HEK293T (cell line): ENCODE results near the gene PEX5.

ENCODE experiments used
- CTCF ChIA-PET: fragments of 350-600 bp; formaldehyde crosslinking; extraction: SDS; loops from one replicate; lab custom pipeline; 2021; ENCODE audit warnings: antibody characterized with exemption, inconsistent platforms; lab: Yijun Ruan, JAX
- POLR2A ChIA-PET: fragments of 350-600 bp; formaldehyde crosslinking; extraction: SDS; loops from one replicate; lab custom pipeline; 2020; ENCODE audit warnings: antibody characterized with exemption, inconsistent platforms; lab: Yijun Ruan, JAX
- DNase-seq: peaks from one replicate; pipeline ENCODE4 v3.0.0; 2012; ENCODE audit warnings: mixed read lengths; ENCODE audit errors: extremely low spot score
- ARNT ChIP-seq: fragments of 450-650 bp; IDR thresholded peaks from 2 replicates; pipeline ENCODE4 v1.6.1; 2017; ENCODE audit warnings: mild to moderate bottlenecking
- BHLHE40 ChIP-seq: fragments of 450-650 bp; IDR thresholded peaks from 2 replicates; pipeline ENCODE4 v1.6.1; 2016; ENCODE audit warnings: mild to moderate bottlenecking, moderate library complexity, borderline replicate concordance
- CTBP1 ChIP-seq: fragments of 450-650 bp; IDR thresholded peaks from 2 replicates; pipeline ENCODE4 v1.6.1; 2016; ENCODE audit warnings: borderline replicate concordance
- ELF4 ChIP-seq: fragments of 450-650 bp; IDR thresholded peaks from 2 replicates; pipeline ENCODE4 v1.6.1; 2017; ENCODE audit warnings: antibody characterized with exemption
- FOXA1 ChIP-seq: fragments of 450-650 bp; IDR thresholded peaks from 2 replicates; pipeline ENCODE4 v1.6.1; 2016; ENCODE audit warnings: mild to moderate bottlenecking
- FOXK2 ChIP-seq: fragments of 450-650 bp; IDR thresholded peaks from 2 replicates; pipeline ENCODE4 v1.6.1; 2016; ENCODE audit warnings: mild to moderate bottlenecking
- FOXM1 ChIP-seq: fragments of 450-650 bp; IDR thresholded peaks from 2 replicates; pipeline ENCODE4 v1.6.1; 2017; ENCODE audit warnings: mild to moderate bottlenecking, borderline replicate concordance
- HDGF ChIP-seq: fragments of 450-650 bp; IDR thresholded peaks from 2 replicates; pipeline ENCODE4 v1.6.1; 2017; ENCODE audit warnings: antibody characterized with exemption, borderline replicate concordance
- L3MBTL2 ChIP-seq: fragments of 450-650 bp; conservative IDR thresholded peaks from 2 replicates; pipeline ENCODE4 v1.6.1; 2016; ENCODE audit warnings: mild to moderate bottlenecking
- LEF1 ChIP-seq: fragments of 450-650 bp; IDR thresholded peaks from 2 replicates; pipeline ENCODE4 v1.6.1; 2017; ENCODE audit warnings: mild to moderate bottlenecking, borderline replicate concordance
- NFRKB ChIP-seq: fragments of 450-650 bp; IDR thresholded peaks from 2 replicates; pipeline ENCODE4 v1.6.1; 2016; ENCODE audit warnings: mild to moderate bottlenecking, moderate library complexity
- PKNOX1 ChIP-seq: fragments of 450-650 bp; IDR thresholded peaks from 2 replicates; pipeline ENCODE4 v1.6.1; 2016
- SP1 ChIP-seq: fragments of 450-650 bp; IDR thresholded peaks from 2 replicates; pipeline ENCODE4 v1.6.1; 2017
- SUZ12 ChIP-seq: fragments of 450-650 bp; IDR thresholded peaks from 2 replicates; pipeline ENCODE4 v1.6.1; 2016; ENCODE audit warnings: mild to moderate bottlenecking
- TARDBP ChIP-seq: fragments of 450-650 bp; IDR thresholded peaks from 2 replicates; pipeline ENCODE4 v1.6.1; 2016
- ZNF384 ChIP-seq: fragments of 450-650 bp; IDR thresholded peaks from 2 replicates; pipeline ENCODE4 v1.6.1; 2016

Gene PEX5

GRCh38 chr12:7144414-7145120, 44.9 kb upstream of the PEX5 start:
- ChIA-PET CTCF (interaction anchor here (0.5 to 1.9 kb wide), 11 partner anchors 9 to 1001 kb away, joined by 3 to 12 read pairs (median 4); no protein-coding TSS in a partner anchor), POLR2A (interaction anchor here (2.0 kb wide), 1 partner anchor 201 kb away, joined by 8 read pairs; the partner anchor contains the start of genes C12orf57 and RNU7-1)
- TF ChIP-seq FOXA1 (no peak), BHLHE40 (no peak), NFRKB (no peak)
- DNase-seq: peak; percentile 48

GRCh38 chr12:7145671-7146070, 43.8 kb upstream of the PEX5 start:
- no peak for DNase-seq
- no peak for TF ChIP-seq FOXK2
- TF ChIP-seq HDGF: no peak
- TF ChIP-seq SUZ12: no peak
- no peak for TF ChIP-seq BHLHE40
- ChIA-PET POLR2A (interaction anchor here (2.0 kb wide), 1 partner anchor 202 kb away, joined by 8 read pairs; the partner anchor contains the start of genes C12orf57 and RNU7-1), CTCF (interaction anchor here (0.5 to 1.9 kb wide), 5 partner anchors 8 to 1002 kb away, joined by 3 to 12 read pairs (median 3); no protein-coding TSS in a partner anchor)

GRCh38 chr12:7146228-7146627, 43.3 kb upstream of the PEX5 start:
- POLR2A ChIA-PET: interaction anchor here (2.0 kb wide), 1 partner anchor 203 kb away, joined by 8 read pairs; the partner anchor contains the start of genes C12orf57 and RNU7-1
- CTCF ChIA-PET: interaction anchor here (0.6 to 1.4 kb wide), 4 partner anchors 9 to 268 kb away, joined by 3 to 4 read pairs (median 4); no protein-coding TSS in a partner anchor
- DNase-seq: no peak
- TF ChIP-seq NFRKB (no peak), TARDBP (no peak), BHLHE40 (no peak), ZNF384 (no peak), HDGF (no peak), L3MBTL2 (no peak), FOXA1 (no peak), FOXK2 (no peak), LEF1 (no peak)

GRCh38 chr12:7146906-7147305, 42.6 kb upstream of the PEX5 start:
- TF ChIP-seq SUZ12 (no peak), TARDBP (no peak), L3MBTL2 (no peak), FOXK2 (no peak), LEF1 (no peak), HDGF (no peak), NFRKB (no peak), BHLHE40 (no peak), ELF4 (no peak), ARNT (no peak), FOXM1 (no peak), FOXA1 (no peak), PKNOX1 (no peak), SP1 (no peak), ZNF384 (no peak), CTBP1 (no peak)
- CTCF ChIA-PET: interaction anchor here (0.6 to 1.4 kb wide), 4 partner anchors 8 to 269 kb away, joined by 3 to 4 read pairs (median 4); no protein-coding TSS in a partner anchor
- POLR2A ChIA-PET: no interaction called here
- DNase-seq: no peak

GRCh38 chr12:7150356-7150755, 39.1 kb upstream of the PEX5 start:
- DNase-seq: no peak
- TF ChIP-seq L3MBTL2: no peak
- no peak for TF ChIP-seq FOXK2
- no peak for TF ChIP-seq ARNT
- no peak for TF ChIP-seq HDGF
- CTCF ChIA-PET: no interaction called here
- POLR2A ChIA-PET: no interaction called here

GRCh38 chr12:7150841-7151240, 38.6 kb upstream of the PEX5 start:
- ChIA-PET POLR2A (no interaction called here), CTCF (no interaction called here)
- DNase-seq: no peak
- no peak for TF ChIP-seq TARDBP
- no peak for TF ChIP-seq NFRKB
- no peak for TF ChIP-seq BHLHE40
- TF ChIP-seq FOXA1: no peak
- TF ChIP-seq CTBP1: no peak
- no peak for TF ChIP-seq ARNT
- TF ChIP-seq SP1: no peak
- no peak for TF ChIP-seq LEF1
- TF ChIP-seq ZNF384: no peak
- no peak for TF ChIP-seq ELF4
- no peak for TF ChIP-seq HDGF
- no peak for TF ChIP-seq FOXM1
- TF ChIP-seq PKNOX1: no peak
- TF ChIP-seq L3MBTL2: no peak
- TF ChIP-seq FOXK2: no peak
- TF ChIP-seq SUZ12: no peak

GRCh38 chr12:7151532-7151931, 38.0 kb upstream of the PEX5 start:
- TF ChIP-seq ZNF384 (no peak), PKNOX1 (no peak), CTBP1 (no peak), NFRKB (no peak)
- DNase-seq: no peak
- CTCF ChIA-PET: interaction anchor here (0.6 to 0.7 kb wide), 2 partner anchors 21 to 246 kb away, joined by 3 read pairs; partner anchors contain the start of gene CLSTN3
- POLR2A ChIA-PET: no interaction called here
